OCI-LY7 (cell line): ENCODE data around the gene FAM186B. TPM values are rescaled to one million over a fixed set of nuclear protein-coding genes. Genes with fewer than 3 reads are reported as not detected.

ENCODE experiments used
- BruUV-seq: library from RNA; stranded (reverse); fragments of 400-500 nt; replicated peaks from 2 replicates; lab custom pipeline; 2021; lab: Mats Ljungman, UMichigan
- CTCF ChIA-PET: fragments of 300-600 bp; sonication (Branson Sonifier 250); formaldehyde crosslinking; loops from one replicate; lab custom pipeline; 2022; ENCODE audit warnings: antibody characterized with exemption; ENCODE audit not compliant: unreplicated experiment; lab: Charles Lee
- POLR2A ChIA-PET: fragments of 300-600 bp; sonication (Branson Sonifier 250); formaldehyde crosslinking; loops from one replicate; lab custom pipeline; 2022; ENCODE audit warnings: antibody characterized with exemption; lab: Charles Lee
- DNase-seq: peaks from one replicate; pipeline ENCODE4 v3.0.0-alpha.2; 2015; ENCODE audit warnings: low spot score
- H2AFZ ChIP-seq: fragments of 200-600 bp; sonication (generic), shearing (Covaris generic); 2 replicates; pipeline ENCODE4 v1.6.1; 2014; ENCODE audit warnings: mild to moderate bottlenecking, antibody characterized with exemption, low read length, moderate library complexity
- H3K27ac ChIP-seq: fragments of 200-600 bp; sonication (generic); 2 replicates; pipeline ENCODE4 v1.5.1; 2014; ENCODE audit warnings: mixed run types, low read depth, mild to moderate bottlenecking, moderate library complexity, low read length, inconsistent platforms; ENCODE audit not compliant: poor library complexity, severe bottlenecking
- H3K36me3 ChIP-seq: fragments of 200-600 bp; sonication (generic); 2 replicates; pipeline ENCODE4 v1.6.1; 2014; ENCODE audit warnings: mild to moderate bottlenecking, antibody characterized with exemption, low read length, moderate library complexity, mixed read lengths; ENCODE audit not compliant: insufficient read depth
- H3K4me1 ChIP-seq: fragments of 200-600 bp; sonication (generic); 2 replicates; pipeline ENCODE4 v1.5.1; 2014; ENCODE audit warnings: mild to moderate bottlenecking, low read length; ENCODE audit not compliant: insufficient read depth, poor library complexity, severe bottlenecking
- H3K4me2 ChIP-seq: fragments of 200-600 bp; sonication (generic); 2 replicates; pipeline ENCODE4 v1.6.1; 2014; ENCODE audit warnings: mild to moderate bottlenecking, low read length
- H3K4me3 ChIP-seq: fragments of 200-600 bp; sonication (generic); 2 replicates; pipeline ENCODE4 v1.5.1; 2014; ENCODE audit warnings: mild to moderate bottlenecking, low read depth, low read length; ENCODE audit not compliant: poor library complexity, severe bottlenecking
- H3K79me2 ChIP-seq: fragments of 200-600 bp; sonication (generic); 2 replicates; pipeline ENCODE4 v1.6.1; 2016; ENCODE audit warnings: low read depth, mild to moderate bottlenecking, low read length, moderate library complexity, mixed read lengths; ENCODE audit not compliant: insufficient read depth
- H3K9me2 ChIP-seq: fragments of 200-600 bp; sonication (generic); 2 replicates; pipeline ENCODE4 v1.6.1; 2016; ENCODE audit warnings: mild to moderate bottlenecking, low read length, mixed read lengths; ENCODE audit not compliant: insufficient read depth
- H3K9me3 ChIP-seq: fragments of 200-600 bp; sonication (generic); 2 replicates; pipeline ENCODE4 v1.6.1; 2014; ENCODE audit warnings: mild to moderate bottlenecking, mixed run types, low read length, mixed read lengths
- H4K20me1 ChIP-seq: fragments of 200-600 bp; sonication (generic); 2 replicates; pipeline ENCODE4 v1.6.1; 2014; ENCODE audit warnings: mild to moderate bottlenecking, antibody characterized with exemption, low read length, moderate library complexity, mixed read lengths; ENCODE audit not compliant: insufficient read depth
- CTCF ChIP-seq: fragments of 200-600 bp; sonication (generic); conservative IDR thresholded peaks from 2 replicates; pipeline ENCODE4 v1.5.1; 2014; ENCODE audit warnings: mild to moderate bottlenecking, antibody characterized with exemption, low read length, moderate library complexity, mixed read lengths
- EZH2phosphoT487 ChIP-seq: fragments of 200-600 bp; sonication (generic); IDR thresholded peaks from 2 replicates; pipeline ENCODE4 v1.6.1; 2018; ENCODE audit warnings: low read depth, borderline replicate concordance, mild to moderate bottlenecking, mixed run types, antibody characterized with exemption, low read length, moderate library complexity, mixed read lengths
- intact Hi-C: fragments of 100-400 bp; cut with micrococcal nuclease; formaldehyde crosslinking; loops from one replicate; pipeline ENCODE4 v1.10.0; 2022; ENCODE audit not compliant: unreplicated experiment
- total RNA-seq, 2 experiments: library from RNA; depleted of rRNA in 1 of 2; stranded (reverse); fragments of >200 nt in 1 of 2; shearing (Covaris generic) in 1 of 2; gene quantifications; 2 replicates each; pipeline ENCODE4 v1.2.3, GENCODE V29; 2014 to 2022

Gene FAM186B
- total RNA-seq, 2 experiments from 2014 or later: 0.60 to 2.8 TPM

GRCh38 chr12:49626169-49626835, 20.9 kb upstream of the FAM186B start:
- CTCF ChIA-PET: interaction anchor here (0.8 kb wide), 1 partner anchor 12 kb away, joined by 3 read pairs; no protein-coding TSS in a partner anchor
- Histone ChIP-seq H2AFZ (no peak overlapping the region), H3K9me3 (no peaks in the 10 kb centered on the region)

GRCh38 chr12:49624921-49625577, 19.6 kb upstream of the FAM186B start:
- TF ChIP-seq EZH2phosphoT487 (no peak), CTCF (no peak)
- H3K4me3 ChIP-seq: no peak overlapping the region
- intact Hi-C loops: loop anchor here (5.0 kb wide), 4 partner anchors 73 to 258 kb away; partner anchors contain the start of genes BCDIN3D, NCKAP5L and SPATS2
- no peaks in the 10 kb centered on the region for H4K20me1 ChIP-seq
- POLR2A ChIA-PET: interaction anchor here (0.7 to 1.6 kb wide), 4 partner anchors 10 to 323 kb away, joined by 3 to 7 read pairs (median 4); no protein-coding TSS in a partner anchor
- BruUV-seq: no TSS peak
- H3K9me2 ChIP-seq: no peaks in the 10 kb centered on the region
- H3K4me2 ChIP-seq: no peak overlapping the region
- CTCF ChIA-PET: interaction anchor here (0.8 to 2.1 kb wide), 2 partner anchors 12 to 14 kb away, joined by 3 to 5 read pairs; no protein-coding TSS in a partner anchor
- DNase-seq: no peak
- H3K36me3 ChIP-seq: no peaks in the 10 kb centered on the region
- H3K79me2 ChIP-seq: no peaks in the 10 kb centered on the region
- no peak overlapping the region for H2AFZ ChIP-seq
- H3K4me1 ChIP-seq: peaks cover 30% of the 10 kb centered on the region
- no peak overlapping the region for H3K27ac ChIP-seq
- H3K9me3 ChIP-seq: no peaks in the 10 kb centered on the region

More at GRCh38 chr12:49626169-49626835, 20.9 kb upstream of the FAM186B start:
- H3K4me3 ChIP-seq: no peak overlapping the region
- no peak overlapping the region for H3K4me2 ChIP-seq
- POLR2A ChIA-PET: no interaction called here
- no peak for TF ChIP-seq EZH2phosphoT487
- TF ChIP-seq CTCF: peak; percentile 48
- peaks cover 23% of the 10 kb centered on the region for H3K4me1 ChIP-seq
- no peaks in the 10 kb centered on the region for H3K36me3 ChIP-seq
- no peaks in the 10 kb centered on the region for H3K79me2 ChIP-seq
- no peak overlapping the region for H3K27ac ChIP-seq
- no peaks in the 10 kb centered on the region for H3K9me2 ChIP-seq
- no TSS peak for BruUV-seq
- no peak for DNase-seq
- intact Hi-C loops: loop anchor here (5.0 kb wide), 1 partner anchor 201 kb away; the partner anchor contains the start of gene NCKAP5L
- H4K20me1 ChIP-seq: no peaks in the 10 kb centered on the region
